ENCODE data around the gene PDE11A. TPM values are rescaled to one million over a fixed set of nuclear protein-coding genes. Genes with fewer than 3 reads are reported as not detected.
A peak's percentile ranks its signal among the peaks of the same experiment; 100 is the strongest.

Gene PDE11A
- total and polyA plus RNA-seq, 12 donors = 0.26 to 2.9 (median 0.58) TPM

DNA sequence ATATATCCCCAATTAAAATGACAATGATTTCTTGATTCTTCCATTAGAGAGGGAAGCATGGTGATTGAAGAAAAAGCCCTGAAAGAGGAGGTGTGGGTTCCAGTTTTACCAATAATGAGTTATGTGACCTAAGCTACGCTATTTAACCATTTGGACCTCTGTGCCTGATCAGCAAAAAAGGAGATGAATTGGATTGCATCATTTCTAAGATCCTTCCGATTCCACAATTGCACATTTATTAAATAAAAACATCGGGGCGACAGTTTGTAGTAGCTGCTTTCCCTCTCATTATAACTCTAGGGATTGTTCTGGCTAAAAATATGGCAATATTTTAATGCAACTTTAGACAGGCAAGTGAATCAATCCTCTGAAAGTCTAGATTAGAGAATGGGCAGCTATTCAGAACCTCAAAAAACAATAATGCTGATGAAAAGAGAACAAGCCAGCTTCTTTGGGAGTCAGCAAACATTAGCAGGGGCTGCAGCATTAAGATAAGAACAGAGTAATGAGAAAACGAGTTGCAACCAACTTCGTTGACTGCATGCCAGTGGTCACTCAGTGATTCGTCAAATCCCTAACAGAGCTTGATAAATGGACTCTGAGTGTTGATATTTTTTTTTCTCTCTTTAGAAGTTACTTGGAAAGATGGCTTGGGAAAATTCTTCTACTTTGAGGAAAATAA, 378.8 kb downstream of the PDE11A start:
- Histone ChIP-seq H3K27ac (no peak overlapping the region), H3K4me3 (no peak overlapping the region), H3K9me3 (replicated peaks in 1 of 3) (no peaks in the 10 kb centered on the region), H3K27me3 (no peaks in the 10 kb centered on the region), H3K36me3 (replicated peaks in 1 of 2) (no peaks in the 10 kb centered on the region), H3K4me1 (replicated peaks in 1 of 2) (no peaks in the 10 kb centered on the region)
- DNase-seq = peak in 1 of 7 donors; percentile 11
- TF ChIP-seq CTCF (IDR thresholded peaks at IDR 0.05) (no peak), POLR2A (IDR thresholded peaks at IDR 0.05) (no peak)
- intact Hi-C loops (cut with DNase I) = no loop called here
- 49 to 69% (median 62%) methylated on average over 7 of the region's 7 CpGs for WGBS, 4 donors

- Histone ChIP-seq H3K9me3 (replicated peaks in 1 of 3) (no peaks in the 10 kb centered on the region), H3K36me3 (replicated peaks in 1 of 2) (no peaks in the 10 kb centered on the region), H3K4me3 (no peak overlapping the region), H3K27ac (no peak overlapping the region), H3K27me3 (no peaks in the 10 kb centered on the region), H3K4me1 (replicated peaks in 1 of 2) (no peaks in the 10 kb centered on the region)
- intact Hi-C loops (cut with DNase I) = no loop called here
- WGBS, 4 donors = 90 to 97% (median 95%) methylated on average over 4 of the region's 4 CpGs
- DNase-seq = no peak
- TF ChIP-seq POLR2A (IDR thresholded peaks at IDR 0.05) = no peak
- no peak for TF ChIP-seq CTCF (IDR thresholded peaks at IDR 0.05)
Observed at GRCh38 chr2:177692783-177693269, 379.8 kb downstream of the PDE11A start.

GRCh38 chr2:177692042-177692782, 380.4 kb downstream of the PDE11A start:
- 54 to 68% (median 59%) methylated on average over 2 of the region's 2 CpGs for WGBS, 4 donors
- TF ChIP-seq POLR2A (IDR thresholded peaks at IDR 0.05) (no peak), CTCF (IDR thresholded peaks at IDR 0.05) (no peak)
- no peak for DNase-seq

DNA sequence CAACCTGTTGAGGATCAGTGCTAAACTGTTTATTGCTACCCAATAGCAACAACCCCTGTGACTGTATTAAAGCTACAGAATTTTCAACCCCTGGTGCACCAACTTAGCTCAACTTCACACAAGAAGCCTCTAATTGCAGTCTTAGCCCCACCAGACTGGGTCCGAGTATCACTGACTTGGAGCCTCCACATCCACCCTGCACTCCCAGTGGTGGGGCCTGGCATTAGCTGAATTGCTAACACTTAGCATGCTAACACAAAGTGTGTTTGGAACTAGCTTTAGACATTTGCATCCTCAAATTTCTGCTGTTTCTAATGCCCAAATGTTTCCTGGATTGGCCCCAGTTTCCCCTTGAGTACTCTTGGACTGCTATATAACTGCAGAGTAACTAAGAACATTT, 381.4 kb downstream of the PDE11A start:
- H3K4me1 ChIP-seq (replicated peaks in 1 of 2) = no peaks in the 10 kb centered on the region
- no peak overlapping the region for H3K27ac ChIP-seq
- H3K4me3 ChIP-seq = no peak overlapping the region
- no peaks in the 10 kb centered on the region for H3K9me3 ChIP-seq (replicated peaks in 1 of 3)
- 0 to 33% (median 11%) methylated on average over 1 of the region's 1 CpG for WGBS, 4 donors
- no peaks in the 10 kb centered on the region for H3K36me3 ChIP-seq (replicated peaks in 1 of 2)
- TF ChIP-seq POLR2A (IDR thresholded peaks at IDR 0.05) = no peak
- H3K27me3 ChIP-seq = no peaks in the 10 kb centered on the region
- intact Hi-C loops (cut with DNase I) = no loop called here
- no peak for DNase-seq

More at GRCh38 chr2:177692042-177692782, 380.4 kb downstream of the PDE11A start:
- Histone ChIP-seq H3K36me3 (replicated peaks in 1 of 2) (no peaks in the 10 kb centered on the region), H3K4me1 (replicated peaks in 1 of 2) (no peaks in the 10 kb centered on the region), H3K27me3 (no peaks in the 10 kb centered on the region), H3K27ac (no peak overlapping the region), H3K9me3 (replicated peaks in 1 of 3) (no peaks in the 10 kb centered on the region), H3K4me3 (no peak overlapping the region)
- intact Hi-C loops (cut with DNase I) = no loop called here

All from adrenal gland (tissue), 12 donors.